IMR-90 (cell line): Measurements from ENCODE around the gene TSR3. TPM values are rescaled to one million over a fixed set of nuclear protein-coding genes. Genes with fewer than 3 reads are reported as not detected.

Source experiments
- ATAC-seq: fragments of 200-7000 bp; cut with Tn5 transposase; 2 replicates; pipeline ENCODE4 v1.9.1; 2020; ENCODE audit warnings: low read depth, mild to moderate bottlenecking, moderate library complexity
- BruUV-seq: library from RNA; stranded (reverse); fragments of 400-500 nt; replicated peaks from 2 replicates; lab custom pipeline; 2021; lab: Mats Ljungman, UMichigan
- CTCF ChIA-PET: fragments of 300-600 bp; formaldehyde crosslinking; extraction: SDS; loops from one replicate; lab custom pipeline; 2021; ENCODE audit warnings: antibody characterized with exemption; lab: Yijun Ruan, JAX
- POLR2A ChIA-PET: fragments of 300-600 bp; sonication (Branson Sonifier 250); formaldehyde crosslinking; loops from one replicate; lab custom pipeline; 2022; ENCODE audit warnings: antibody characterized with exemption; ENCODE audit not compliant: unreplicated experiment; lab: Charles Lee
- DNase-seq: peaks from one replicate; pipeline ENCODE4 v3.0.0; 2013
- H2AFZ ChIP-seq: replicated peaks from 2 replicates; pipeline ENCODE3; 2013; ENCODE audit warnings: low read length, mild to moderate bottlenecking; ENCODE audit not compliant: poor library complexity
- H2AK5ac ChIP-seq: 2 replicates; pipeline ENCODE4 v1.6.1; 2013; ENCODE audit warnings: low read depth, low read length, inconsistent platforms
- H2AK9ac ChIP-seq: replicated peaks from 2 replicates; pipeline ENCODE3; 2013; ENCODE audit warnings: mild to moderate bottlenecking, low read depth, low read length, moderate library complexity; ENCODE audit not compliant: poor library complexity
- H2BK120ac ChIP-seq: 2 replicates; pipeline ENCODE4 v1.6.1; 2013; ENCODE audit warnings: low read depth, low read length, inconsistent platforms
- H2BK15ac ChIP-seq: 3 replicates; pipeline ENCODE4 v1.6.1; 2013; ENCODE audit warnings: low read depth, low read length, inconsistent platforms
- H2BK20ac ChIP-seq: 2 replicates; pipeline ENCODE4 v1.6.1; 2013; ENCODE audit warnings: low read depth, mild to moderate bottlenecking, inconsistent platforms, low read length, moderate library complexity
- H2BK5ac ChIP-seq: 2 replicates; pipeline ENCODE4 v1.6.1; 2013; ENCODE audit warnings: mild to moderate bottlenecking, low read depth, low read length, inconsistent platforms; ENCODE audit not compliant: poor library complexity, severe bottlenecking
- H3K14ac ChIP-seq: replicated peaks from 2 replicates; pipeline ENCODE4 v1.6.1; 2013; ENCODE audit warnings: low read depth, low read length, inconsistent platforms
- H3K18ac ChIP-seq: 2 replicates; pipeline ENCODE4 v1.6.1; 2013; ENCODE audit warnings: low read depth, low read length, control low read depth
- H3K23ac ChIP-seq: 2 replicates; pipeline ENCODE4 v1.6.1; 2013; ENCODE audit warnings: low read depth, low read length, inconsistent platforms
- H3K27ac ChIP-seq: 2 replicates; pipeline ENCODE4 v1.5.1; 2013; ENCODE audit warnings: mild to moderate bottlenecking, control low read depth, low read length; ENCODE audit not compliant: insufficient read depth
- H3K27me3 ChIP-seq: 2 replicates; pipeline ENCODE4 v1.6.1; 2013; ENCODE audit warnings: low read length; ENCODE audit not compliant: control insufficient read depth, insufficient read depth
- H3K36me3 ChIP-seq: 2 replicates; pipeline ENCODE4 v1.6.1; 2013; ENCODE audit warnings: low read length, mixed read lengths; ENCODE audit not compliant: control insufficient read depth, insufficient read depth
- H3K4ac ChIP-seq: 2 replicates; pipeline ENCODE4 v1.6.1; 2013; ENCODE audit warnings: low read depth, low read length, inconsistent platforms
- H3K4me1 ChIP-seq: 2 replicates; pipeline ENCODE4 v1.6.1; 2013; ENCODE audit warnings: low read length, mixed read lengths; ENCODE audit not compliant: control insufficient read depth, insufficient read depth
- H3K4me2 ChIP-seq: 2 replicates; pipeline ENCODE4 v1.6.1; 2013; ENCODE audit warnings: low read depth, mild to moderate bottlenecking, control low read depth, low read length, moderate library complexity
- H3K4me3 ChIP-seq: 2 replicates; pipeline ENCODE4 v1.5.1; 2013; ENCODE audit warnings: low read depth, mild to moderate bottlenecking, control low read depth, low read length, moderate library complexity; ENCODE audit not compliant: insufficient read depth
- H3K56ac ChIP-seq: 2 replicates; pipeline ENCODE4 v1.6.1; 2013; ENCODE audit warnings: low read length, inconsistent platforms; ENCODE audit not compliant: insufficient read depth; ENCODE audit errors: extremely low read depth
- H3K79me1 ChIP-seq, 2 experiments: 2 replicates each; pipeline ENCODE4 v1.6.1; 2013; ENCODE audit warnings: low read length in 2 of 2, inconsistent platforms in 1 of 2, low read depth in 1 of 2
- H3K9ac ChIP-seq: 2 replicates; pipeline ENCODE4 v1.6.1; 2013; ENCODE audit warnings: low read depth, low read length, control low read depth
- H3K9me1 ChIP-seq: 2 replicates; pipeline ENCODE4 v1.6.1; 2013; ENCODE audit warnings: low read length, inconsistent platforms; ENCODE audit not compliant: insufficient read depth
- H3K9me3 ChIP-seq: 2 replicates; pipeline ENCODE4 v1.6.1; 2013; ENCODE audit warnings: low read length; ENCODE audit not compliant: control insufficient read depth, insufficient read depth
- H4K20me1 ChIP-seq: 2 replicates; pipeline ENCODE4 v1.6.1; 2013; ENCODE audit warnings: low read length, inconsistent platforms; ENCODE audit not compliant: insufficient read depth
- H4K5ac ChIP-seq: 2 replicates; pipeline ENCODE4 v1.6.1; 2013; ENCODE audit warnings: mild to moderate bottlenecking, low read depth, low read length, control low read depth
- H4K8ac ChIP-seq, 2 experiments: 2 replicates each; pipeline ENCODE4 v1.6.1; 2013; ENCODE audit warnings: low read depth in 2 of 2, low read length in 2 of 2, control low read depth in 1 of 2, inconsistent platforms in 1 of 2
- H4K91ac ChIP-seq: 2 replicates; pipeline ENCODE4 v1.6.1; 2013; ENCODE audit warnings: low read depth, low read length, inconsistent platforms; ENCODE audit not compliant: insufficient read depth
- MAZ ChIP-seq: IDR thresholded peaks from 2 replicates; pipeline ENCODE4 v1.6.1; 2012; ENCODE audit warnings: low read depth, mild to moderate bottlenecking, low read length, improper control_type of control experiment, moderate library complexity, borderline replicate concordance
- WGBS, 2 experiments: methylation state at CpG; one replicate each; pipeline versions ENCODE4 v1.1.5 to v1.1.7; 2013; ENCODE audit warnings: missing lambda C conversion rate in 2 of 2; ENCODE audit not compliant: insufficient read length in 1 of 2; ENCODE audit errors: extremely low coverage in 2 of 2; 5-methylcytosine and 5-hydroxymethylcytosine counted together
- dilution Hi-C: fragments of 300-500 bp; cut with HindIII; formaldehyde crosslinking; loops from one replicate; pipeline ENCODE4 v1.14.3; 2018; ENCODE audit warnings: low sequenced_read_pairs; ENCODE audit not compliant: unreplicated experiment
- in situ Hi-C: fragments of 300-500 bp; cut with MboI; formaldehyde crosslinking; loops from 3 replicates; pipeline ENCODE4 v1.14.3; 2019; ENCODE audit warnings: low sequenced_read_pairs, inconsistent platforms, mixed read lengths
- intact Hi-C: fragments of 100-400 bp; cut with micrococcal nuclease; formaldehyde crosslinking; loops from 2 replicates; pipeline ENCODE4 v1.10.0; 2022
- polyA plus RNA-seq, 3 experiments: library from polyadenylated mRNA; depleted of rRNA; stranded (reverse); fragments of >200 nt; gene quantifications; 2 replicates each; pipeline ENCODE4 v1.2.3, GENCODE V29; 2012; ENCODE audit warnings: low replicate concordance in 1 of 3
- total RNA-seq: library from RNA; depleted of rRNA; stranded (reverse); fragments of >200 nt; gene quantifications from 2 replicates; pipeline ENCODE4 v1.2.3, GENCODE V29; 2012
- TF ChIP-seq, protein P1 (sequence below): conservative IDR thresholded peaks from 2 replicates; pipeline ENCODE4 v1.5.1; 2012; ENCODE audit warnings: mild to moderate bottlenecking, low read depth, low read length, improper control_type of control experiment
- TF ChIP-seq, protein P2 (sequence below): fragments of 150-350 bp; IDR thresholded peaks from 2 replicates; pipeline ENCODE4 v1.6.1; 2016; ENCODE audit warnings: low read depth, mild to moderate bottlenecking, low read length, moderate library complexity, borderline replicate concordance

The TSR3 gene
- total and polyA plus RNA-seq, 2 of the 4 experiments (the other 2 are of a cell fraction) = 38.0 to 52.9 TPM

DNA sequence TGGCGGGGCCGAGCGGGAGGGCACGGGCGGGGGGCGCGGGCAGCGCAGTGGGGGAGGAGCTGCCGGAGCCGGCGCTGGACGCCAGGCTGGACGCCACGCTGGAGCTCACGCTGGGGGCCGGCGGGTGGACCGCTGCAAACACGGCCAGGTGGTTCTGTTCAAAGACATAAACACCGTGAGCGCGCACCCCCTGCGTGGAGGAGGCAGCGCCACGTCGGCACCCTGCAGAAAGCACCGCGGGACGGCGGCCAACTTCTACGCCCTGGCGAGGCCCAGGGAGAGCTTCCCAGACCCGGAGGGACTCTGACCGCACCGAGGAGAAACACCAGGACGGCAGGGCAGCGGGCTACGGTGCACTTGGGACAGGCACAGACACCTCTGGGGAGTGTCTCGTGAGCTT is 33.6 kb upstream of the TSR3 start:
- no peak overlapping the region for H3K18ac ChIP-seq
- H3K4me2 ChIP-seq = no peak overlapping the region
- no peak overlapping the region for H2BK5ac ChIP-seq
- no peak overlapping the region for H2AFZ ChIP-seq
- H3K23ac ChIP-seq = no peak overlapping the region
- WGBS, 2 experiments = 95% methylated on average over 35 of the region's 39 CpGs; no CpG with 5 or more reads in 1 of the 2 experiments
- H3K4me3 ChIP-seq = no peak overlapping the region
- no peak overlapping the region for H3K27ac ChIP-seq
- dilution Hi-C loops (no loop called here), in situ Hi-C loops (no loop called here), intact Hi-C loops (no loop called here)
- no peak for DNase-seq
- no peak overlapping the region for H2BK15ac ChIP-seq
- no peak overlapping the region for H3K4ac ChIP-seq
- TF ChIP-seq, protein P1, sequence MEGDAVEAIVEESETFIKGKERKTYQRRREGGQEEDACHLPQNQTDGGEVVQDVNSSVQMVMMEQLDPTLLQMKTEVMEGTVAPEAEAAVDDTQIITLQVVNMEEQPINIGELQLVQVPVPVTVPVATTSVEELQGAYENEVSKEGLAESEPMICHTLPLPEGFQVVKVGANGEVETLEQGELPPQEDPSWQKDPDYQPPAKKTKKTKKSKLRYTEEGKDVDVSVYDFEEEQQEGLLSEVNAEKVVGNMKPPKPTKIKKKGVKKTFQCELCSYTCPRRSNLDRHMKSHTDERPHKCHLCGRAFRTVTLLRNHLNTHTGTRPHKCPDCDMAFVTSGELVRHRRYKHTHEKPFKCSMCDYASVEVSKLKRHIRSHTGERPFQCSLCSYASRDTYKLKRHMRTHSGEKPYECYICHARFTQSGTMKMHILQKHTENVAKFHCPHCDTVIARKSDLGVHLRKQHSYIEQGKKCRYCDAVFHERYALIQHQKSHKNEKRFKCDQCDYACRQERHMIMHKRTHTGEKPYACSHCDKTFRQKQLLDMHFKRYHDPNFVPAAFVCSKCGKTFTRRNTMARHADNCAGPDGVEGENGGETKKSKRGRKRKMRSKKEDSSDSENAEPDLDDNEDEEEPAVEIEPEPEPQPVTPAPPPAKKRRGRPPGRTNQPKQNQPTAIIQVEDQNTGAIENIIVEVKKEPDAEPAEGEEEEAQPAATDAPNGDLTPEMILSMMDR = no peak
- TF ChIP-seq MAZ = no peak
- TF ChIP-seq, protein P2, sequence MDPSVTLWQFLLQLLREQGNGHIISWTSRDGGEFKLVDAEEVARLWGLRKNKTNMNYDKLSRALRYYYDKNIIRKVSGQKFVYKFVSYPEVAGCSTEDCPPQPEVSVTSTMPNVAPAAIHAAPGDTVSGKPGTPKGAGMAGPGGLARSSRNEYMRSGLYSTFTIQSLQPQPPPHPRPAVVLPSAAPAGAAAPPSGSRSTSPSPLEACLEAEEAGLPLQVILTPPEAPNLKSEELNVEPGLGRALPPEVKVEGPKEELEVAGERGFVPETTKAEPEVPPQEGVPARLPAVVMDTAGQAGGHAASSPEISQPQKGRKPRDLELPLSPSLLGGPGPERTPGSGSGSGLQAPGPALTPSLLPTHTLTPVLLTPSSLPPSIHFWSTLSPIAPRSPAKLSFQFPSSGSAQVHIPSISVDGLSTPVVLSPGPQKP = no peak
- H3K9me3 ChIP-seq = no peaks in the 10 kb centered on the region
- peaks cover 33% of the 10 kb centered on the region for H3K36me3 ChIP-seq
- ChIA-PET CTCF (no interaction called here), POLR2A (no interaction called here)
- no peaks in the 10 kb centered on the region for H3K9me1 ChIP-seq
- H3K56ac ChIP-seq = no peak overlapping the region
- no peak overlapping the region for H4K91ac ChIP-seq
- no peaks in the 10 kb centered on the region for H3K4me1 ChIP-seq
- no peak overlapping the region for H4K5ac ChIP-seq
- H2AK5ac ChIP-seq = no peak overlapping the region
- no peak overlapping the region for H3K9ac ChIP-seq
- no peaks in the 10 kb centered on the region for H3K27me3 ChIP-seq
- H3K14ac ChIP-seq = no peak overlapping the region
- H2BK20ac ChIP-seq = no peak overlapping the region
- H4K8ac ChIP-seq = no peak overlapping the region
- no TSS peak for BruUV-seq
- ATAC-seq = no peak
- no peak overlapping the region for H2AK9ac ChIP-seq
- H2BK120ac ChIP-seq = no peak overlapping the region
- no peaks in the 10 kb centered on the region for H4K20me1 ChIP-seq
- no peaks in the 10 kb centered on the region; a peak in 1 of 4 replicates for H3K79me1 ChIP-seq
